ENCODE data around the gene RNF215. TPM values are rescaled to one million over a fixed set of nuclear protein-coding genes. Genes with fewer than 3 reads are reported as not detected.

RNF215 gene
- total and polyA plus RNA-seq, 2 donors (not counting 3 experiments of a cell fraction or from before 2014, with no cell fraction given): 16.7 to 26.9 TPM

GRCh38 chr22:30362651-30363281 is 24.4 kb downstream of the RNF215 start:
- dilution Hi-C loops (cut with MboI; ENCODE audit: extremely low pct_ligation_motif_present, low sequenced_read_pairs) (no loop called here), intact Hi-C loops (cut with micrococcal nuclease) (no loop called here)
- Histone ChIP-seq H3K4me2 (ENCODE audit: insufficient read depth, low read length) (no peak overlapping the region), H3K36me3 (ENCODE audit: control insufficient read depth in 2 of 2, extremely low read depth in 1 of 2, insufficient read depth in 2 of 2, low read length in 2 of 2) (no peaks in the 10 kb centered on the region), H3K9me1 (replicated peaks; ENCODE audit: control insufficient read depth, extremely low read depth, insufficient read depth, low read length) (no peaks in the 10 kb centered on the region), H3K9me3 (replicated peaks; ENCODE audit: control insufficient read depth, insufficient read depth, low read length) (no peaks in the 10 kb centered on the region), H3K79me2 (ENCODE audit: control insufficient read depth, insufficient read depth, low read length) (no peaks in the 10 kb centered on the region), H4K20me1 (replicated peaks; ENCODE audit: control insufficient read depth, extremely low read depth, insufficient read depth, low read length) (no peaks in the 10 kb centered on the region), H3K4me1 (ENCODE audit: control insufficient read depth, extremely low read depth, insufficient read depth, low read length) (no peaks in the 10 kb centered on the region), H3K27me3 (ENCODE audit: control insufficient read depth in 2 of 2, insufficient read depth in 2 of 2, low read length in 2 of 2) (no peaks in the 10 kb centered on the region), H3K9ac (replicated peaks; ENCODE audit: extremely low read depth, insufficient read depth, low read length) (no peak overlapping the region), H3K4me3 (replicated peaks in 1 of 3; ENCODE audit: insufficient read depth in 1 of 3, low read depth in 1 of 3, low read length in 3 of 3) (no peak overlapping the region), H3K27ac (ENCODE audit: insufficient read depth, low read depth, low read length) (no peak overlapping the region), H2AFZ (ENCODE audit: low read depth, low read length) (no peak overlapping the region)
- DNase-seq (ENCODE audit: low read depth, low spot score) (no peak), FAIRE-seq (no peak)
- POLR2A ChIA-PET: no interaction called here
- no peak for TF ChIP-seq JUN (IDR thresholded peaks at IDR 0.05; ENCODE audit: borderline replicate concordance, insufficient read depth, insufficient read length, low read depth)
- no peak for TF ChIP-seq MYC (IDR thresholded peaks at IDR 0.05; ENCODE audit: low read depth, low read length)
- no peak for TF ChIP-seq POLR2A (IDR thresholded peaks at IDR 0.05; ENCODE audit: low read depth, low read length)
- TF ChIP-seq, protein P1, sequence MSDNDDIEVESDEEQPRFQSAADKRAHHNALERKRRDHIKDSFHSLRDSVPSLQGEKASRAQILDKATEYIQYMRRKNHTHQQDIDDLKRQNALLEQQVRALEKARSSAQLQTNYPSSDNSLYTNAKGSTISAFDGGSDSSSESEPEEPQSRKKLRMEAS (IDR thresholded peaks at IDR 0.05; ENCODE audit: insufficient read depth, insufficient read length): no peak
- no peak for TF ChIP-seq FOS (IDR thresholded peaks at IDR 0.05; ENCODE audit: borderline replicate concordance, insufficient read depth, low read length)
- no peak for TF ChIP-seq CTCF (IDR thresholded peaks at IDR 0.05; ENCODE audit: extremely low read depth in 1 of 2, insufficient read depth in 1 of 2, low read depth in 1 of 2, low read length in 2 of 2)
- TF ChIP-seq POLR2AphosphoS5 (IDR thresholded peaks at IDR 0.05; ENCODE audit: insufficient read depth, low read depth, low read length): no peak
- no peak for TF ChIP-seq EZH2 (IDR thresholded peaks at IDR 0.05; ENCODE audit: borderline replicate concordance, low read depth, low read length, severe bottlenecking)
- no peak for TF ChIP-seq GATA2 (IDR thresholded peaks at IDR 0.05; ENCODE audit: insufficient read depth, insufficient read length, low read depth, low read length)
- CTCF ChIA-PET: interaction anchor here (0.6 to 1.5 kb wide), 4 partner anchors 12 to 75 kb away, joined by 3 to 4 read pairs (median 3); partner anchors contain the start of gene RNF215
- no TSS peak for BruUV-seq (replicated peaks)
